ENCODE data around the gene SV2B. TPM values are rescaled to one million over a fixed set of nuclear protein-coding genes. Genes with fewer than 3 reads are reported as not detected.

SV2B gene
- total RNA-seq, 1 experiment from 2014 or later = not detected

DNA sequence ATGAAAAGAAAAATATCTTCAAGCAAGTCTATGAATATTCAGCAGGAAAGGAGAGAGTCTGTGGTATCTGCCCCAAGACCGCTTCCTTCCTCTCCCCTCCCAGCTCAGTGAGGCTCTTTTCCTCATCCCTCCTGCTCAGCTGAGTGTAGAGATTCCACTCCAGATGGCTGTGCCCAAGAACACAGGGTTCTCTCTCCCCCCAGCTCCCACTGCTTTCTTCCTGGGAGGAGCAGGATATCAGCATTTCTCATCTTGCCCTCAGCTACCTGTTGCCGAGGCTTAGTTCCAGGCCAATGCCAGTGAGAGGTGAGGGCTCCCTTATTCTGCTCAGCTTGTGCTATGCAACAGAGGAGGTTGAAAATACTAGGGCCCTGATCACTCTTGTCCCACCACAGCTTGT lies 211.9 kb downstream of the SV2B start:
- TF ChIP-seq EZH2 (IDR thresholded peaks at IDR 0.05; ENCODE audit: low read depth) = no peak
- TF ChIP-seq, protein P1, sequence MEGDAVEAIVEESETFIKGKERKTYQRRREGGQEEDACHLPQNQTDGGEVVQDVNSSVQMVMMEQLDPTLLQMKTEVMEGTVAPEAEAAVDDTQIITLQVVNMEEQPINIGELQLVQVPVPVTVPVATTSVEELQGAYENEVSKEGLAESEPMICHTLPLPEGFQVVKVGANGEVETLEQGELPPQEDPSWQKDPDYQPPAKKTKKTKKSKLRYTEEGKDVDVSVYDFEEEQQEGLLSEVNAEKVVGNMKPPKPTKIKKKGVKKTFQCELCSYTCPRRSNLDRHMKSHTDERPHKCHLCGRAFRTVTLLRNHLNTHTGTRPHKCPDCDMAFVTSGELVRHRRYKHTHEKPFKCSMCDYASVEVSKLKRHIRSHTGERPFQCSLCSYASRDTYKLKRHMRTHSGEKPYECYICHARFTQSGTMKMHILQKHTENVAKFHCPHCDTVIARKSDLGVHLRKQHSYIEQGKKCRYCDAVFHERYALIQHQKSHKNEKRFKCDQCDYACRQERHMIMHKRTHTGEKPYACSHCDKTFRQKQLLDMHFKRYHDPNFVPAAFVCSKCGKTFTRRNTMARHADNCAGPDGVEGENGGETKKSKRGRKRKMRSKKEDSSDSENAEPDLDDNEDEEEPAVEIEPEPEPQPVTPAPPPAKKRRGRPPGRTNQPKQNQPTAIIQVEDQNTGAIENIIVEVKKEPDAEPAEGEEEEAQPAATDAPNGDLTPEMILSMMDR (conservative IDR thresholded peaks at IDR 0.05) = no peak
- Histone ChIP-seq H3K79me2 (ENCODE audit: low read depth) (no peaks in the 10 kb centered on the region), H3K9me3 (ENCODE audit: insufficient read depth, low read depth) (no peaks in the 10 kb centered on the region), H4K20me1 (ENCODE audit: insufficient read depth) (no peaks in the 10 kb centered on the region), H3F3A (ENCODE audit: insufficient read depth, low read depth) (no peaks in the 10 kb centered on the region), H3K36me3 (ENCODE audit: low read depth) (no peaks in the 10 kb centered on the region), H3K4me2 (no peak overlapping the region), H2AFZ (no peak overlapping the region), H3K9me2 (ENCODE audit: insufficient read depth) (no peaks in the 10 kb centered on the region), H3K4me3 (no peak overlapping the region), H3K27ac (no peak overlapping the region), H3K27me3 (ENCODE audit: insufficient read depth, low read depth) (no peaks in the 10 kb centered on the region), H3K4me1 (replicated peaks; ENCODE audit: insufficient read depth) (no peaks in the 10 kb centered on the region)
- DNase-seq = no peak
- ChIA-PET POLR2A (ENCODE audit: unreplicated experiment) (no interaction called here), CTCF (interaction anchor here (0.9 kb wide), 1 partner anchor 221 kb away, joined by 3 read pairs; no protein-coding TSS in a partner anchor)
- intact Hi-C loops (cut with micrococcal nuclease; ENCODE audit: unreplicated experiment) = no loop called here
- BruUV-seq (replicated peaks) = no TSS peak

DNA sequence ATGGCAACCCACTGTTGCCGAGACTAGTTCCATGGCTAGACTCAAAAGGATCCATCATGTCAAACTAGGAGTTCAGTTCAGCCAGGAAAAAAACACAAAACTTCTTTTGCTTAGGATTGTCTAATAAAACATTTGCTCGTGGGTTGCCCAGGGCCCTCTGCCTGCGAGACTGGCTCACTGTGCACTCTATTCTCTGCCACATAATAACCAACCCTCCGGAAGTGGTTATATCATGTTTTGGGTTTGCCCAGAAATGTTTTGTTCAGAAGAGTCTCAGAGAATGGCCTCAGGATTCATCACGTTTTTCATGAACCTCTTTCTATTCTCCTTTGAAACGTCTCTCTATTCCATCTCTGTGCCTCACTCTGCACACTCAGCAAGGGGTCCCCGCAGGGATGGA lies 216.1 kb downstream of the SV2B start:
- no peaks in the 10 kb centered on the region for H3K36me3 ChIP-seq (ENCODE audit: low read depth)

DNA sequence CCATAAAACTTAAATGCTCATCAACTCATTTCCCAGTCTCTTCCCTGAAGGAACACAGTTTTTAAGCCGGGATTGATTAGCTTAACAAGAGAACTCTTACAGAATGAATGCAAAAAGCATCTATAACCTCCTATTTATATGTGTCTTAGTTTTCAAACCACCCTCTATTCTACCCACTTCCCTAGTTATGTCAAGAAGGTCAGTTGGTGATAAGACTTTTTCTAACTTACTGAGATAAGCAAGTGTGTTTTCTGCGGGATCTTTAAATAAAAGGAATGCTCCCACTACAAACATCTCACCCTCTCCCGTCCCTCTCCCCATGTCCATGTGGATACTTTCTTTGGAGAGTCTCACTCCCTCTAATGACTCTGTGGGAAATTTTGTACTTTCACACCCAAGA lies 218.5 kb downstream of the SV2B start:
- Histone ChIP-seq H3K9me2 (ENCODE audit: insufficient read depth) (no peaks in the 10 kb centered on the region), H3K4me2 (no peak overlapping the region), H3K27ac (no peak overlapping the region), H3F3A (ENCODE audit: insufficient read depth, low read depth) (no peaks in the 10 kb centered on the region), H3K9me3 (ENCODE audit: insufficient read depth, low read depth) (no peaks in the 10 kb centered on the region), H3K4me3 (no peak overlapping the region), H2AFZ (no peak overlapping the region), H3K36me3 (ENCODE audit: low read depth) (no peaks in the 10 kb centered on the region), H3K4me1 (replicated peaks; ENCODE audit: insufficient read depth) (no peaks in the 10 kb centered on the region), H3K27me3 (ENCODE audit: insufficient read depth, low read depth) (no peaks in the 10 kb centered on the region), H3K79me2 (ENCODE audit: low read depth) (no peaks in the 10 kb centered on the region), H4K20me1 (ENCODE audit: insufficient read depth) (no peaks in the 10 kb centered on the region)
- CTCF ChIA-PET = no interaction called here
- POLR2A ChIA-PET (ENCODE audit: unreplicated experiment) = no interaction called here
- DNase-seq = no peak
- intact Hi-C loops (cut with micrococcal nuclease; ENCODE audit: unreplicated experiment) = no loop called here
- BruUV-seq (replicated peaks) = no TSS peak
- TF ChIP-seq EZH2 (IDR thresholded peaks at IDR 0.05; ENCODE audit: low read depth) = no peak
- TF ChIP-seq, protein P1 (conservative IDR thresholded peaks at IDR 0.05) = no peak

More for the DNA sequence above, 216.1 kb downstream of the SV2B start:
- no peak for DNase-seq
- Histone ChIP-seq H3K27ac (no peak overlapping the region), H3K9me2 (ENCODE audit: insufficient read depth) (no peaks in the 10 kb centered on the region), H3F3A (ENCODE audit: insufficient read depth, low read depth) (no peaks in the 10 kb centered on the region), H2AFZ (no peak overlapping the region), H3K4me1 (replicated peaks; ENCODE audit: insufficient read depth) (no peaks in the 10 kb centered on the region), H4K20me1 (ENCODE audit: insufficient read depth) (no peaks in the 10 kb centered on the region), H3K27me3 (ENCODE audit: insufficient read depth, low read depth) (no peaks in the 10 kb centered on the region), H3K4me2 (no peak overlapping the region), H3K79me2 (ENCODE audit: low read depth) (no peaks in the 10 kb centered on the region), H3K9me3 (ENCODE audit: insufficient read depth, low read depth) (no peaks in the 10 kb centered on the region), H3K4me3 (no peak overlapping the region)
- intact Hi-C loops (cut with micrococcal nuclease; ENCODE audit: unreplicated experiment) = no loop called here
- ChIA-PET CTCF (no interaction called here), POLR2A (ENCODE audit: unreplicated experiment) (interaction anchor here (0.6 kb wide), 1 partner anchor 149 kb away, joined by 11 read pairs; no protein-coding TSS in a partner anchor)
- TF ChIP-seq EZH2 (IDR thresholded peaks at IDR 0.05; ENCODE audit: low read depth) = no peak
- TF ChIP-seq, protein P1 (conservative IDR thresholded peaks at IDR 0.05) = no peak
- no TSS peak for BruUV-seq (replicated peaks)
